Activated T-cell treated with anti-CD3 and anti-CD28 coated beads, Interleukin-2, amount 50 U/mL, for 48 hours (primary cell): ENCODE results near the gene FUT3.
"Not testable (repeated sequence)": the region's sequence is repeated elsewhere in the genome, so short reads cannot be mapped to it uniquely, and the experiment has no call there.

ENCODE experiments used
- DNase-seq, 2 experiments: peaks; one replicate each; pipeline ENCODE4 v3.0.0-alpha.2; 2020

FUT3 gene

DNA sequence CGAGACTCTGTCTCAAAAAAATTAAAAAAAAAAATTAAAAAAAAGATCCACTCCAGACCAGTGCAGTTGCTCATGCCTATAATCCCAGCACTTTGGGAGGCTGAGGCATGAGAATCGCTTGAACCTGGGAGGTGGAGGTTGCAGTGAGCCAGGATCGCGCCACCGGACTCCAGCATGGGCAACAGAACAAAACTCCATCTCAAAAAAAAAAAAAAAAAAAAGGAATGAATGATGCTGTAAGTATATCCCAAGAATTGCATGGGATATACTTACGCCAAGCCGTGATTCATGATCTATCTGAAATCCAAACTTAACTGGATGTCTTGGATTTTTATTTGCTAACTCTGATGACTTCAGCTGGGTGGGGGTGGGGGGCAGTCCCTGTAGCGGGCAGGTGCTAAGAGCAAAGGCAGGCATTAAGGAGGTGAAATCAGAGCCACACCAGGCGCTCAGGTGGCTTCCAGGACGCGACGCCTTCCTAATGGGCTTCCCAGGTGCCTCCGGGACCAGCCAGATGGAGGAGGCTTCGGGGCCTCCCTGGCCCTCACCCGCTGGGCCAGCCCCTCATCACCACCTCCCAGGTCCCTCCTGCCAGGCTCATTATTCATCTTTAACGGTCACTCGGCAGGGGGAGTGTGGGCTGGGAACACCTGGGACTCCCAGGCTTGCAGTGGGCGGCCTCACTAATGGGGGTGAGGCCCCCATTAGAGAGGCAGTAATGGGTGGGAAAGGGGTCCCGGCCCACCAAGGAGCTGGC, 30.5 kb upstream of the FUT3 start:
- DNase-seq: no peak

DNA sequence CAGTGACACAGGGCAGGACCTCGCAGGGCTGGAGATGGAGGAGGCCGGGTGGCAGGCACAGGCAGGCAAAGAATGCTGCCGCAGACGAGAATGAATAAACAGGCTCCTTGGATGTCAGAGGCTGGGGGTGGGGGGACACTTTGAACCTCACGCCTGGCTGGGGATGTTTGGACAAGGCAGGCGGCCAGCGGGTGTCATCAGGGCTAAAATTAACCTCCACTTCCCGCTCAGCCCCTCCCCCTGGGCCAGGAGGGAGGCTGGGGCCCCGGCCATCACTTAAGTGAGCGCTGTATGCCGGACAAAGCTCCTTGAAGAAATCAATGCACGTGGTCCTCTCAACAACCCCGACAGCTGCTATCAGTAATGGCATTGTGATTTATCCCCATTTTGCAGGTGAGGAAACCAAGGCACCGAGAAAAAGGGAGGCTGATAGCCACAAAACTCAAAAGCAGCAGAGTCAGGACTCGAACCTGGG, 29.4 kb upstream of the FUT3 start:
- DNase-seq: no peak

DNA sequence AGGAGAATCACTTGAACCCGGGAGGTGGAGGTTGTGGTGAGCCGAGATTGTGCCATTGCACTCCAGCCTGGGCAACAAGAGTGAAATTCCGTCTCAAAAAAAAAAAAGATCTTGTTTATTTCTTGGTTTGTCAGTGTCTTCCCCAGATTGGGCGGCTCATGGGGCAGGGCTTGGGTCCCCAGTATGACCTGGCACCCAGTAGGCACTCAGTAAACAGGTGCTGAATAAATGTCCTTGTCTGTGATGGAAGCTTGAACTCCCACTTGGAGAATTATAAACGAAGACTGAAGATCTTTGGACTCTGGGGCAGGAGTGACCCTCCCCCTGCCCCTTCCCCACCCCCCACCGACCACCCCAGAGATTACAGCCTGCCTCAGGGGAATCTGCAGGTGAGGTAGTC, 28.9 kb upstream of the FUT3 start:
- DNase-seq: no peak

GRCh38 chr19:5877882-5878281, 26.6 kb upstream of the FUT3 start:
- no peak for DNase-seq

- DNase-seq: no peak
Measured at GRCh38 chr19:5877427-5877826, 26.2 kb upstream of the FUT3 start.

DNA sequence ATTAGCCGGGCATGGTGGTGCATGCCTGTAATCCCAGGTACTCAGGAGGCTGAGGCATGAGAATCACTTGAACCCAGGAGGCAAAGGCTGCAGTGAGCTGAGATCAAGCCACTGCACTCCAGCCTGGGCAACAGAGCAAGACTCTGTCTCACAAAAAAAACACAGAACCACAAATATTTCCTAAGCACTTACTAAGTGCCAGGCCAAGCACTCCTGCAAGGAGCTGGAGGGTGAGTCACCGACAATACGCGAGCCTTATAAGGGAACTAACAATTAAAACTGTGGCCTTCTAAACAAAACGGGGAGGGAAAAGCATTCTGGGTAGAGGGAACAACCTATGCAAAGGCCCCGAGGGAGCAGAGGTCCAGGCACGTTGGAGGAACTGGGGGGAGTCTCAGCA, 23.2 kb upstream of the FUT3 start:
- DNase-seq: not testable (repeated sequence)

GRCh38 chr19:5873617-5874199, 22.5 kb upstream of the FUT3 start:
- no peak for DNase-seq

GRCh38 chr19:5870986-5871394, 19.7 kb upstream of the FUT3 start:
- DNase-seq: no peak

DNA sequence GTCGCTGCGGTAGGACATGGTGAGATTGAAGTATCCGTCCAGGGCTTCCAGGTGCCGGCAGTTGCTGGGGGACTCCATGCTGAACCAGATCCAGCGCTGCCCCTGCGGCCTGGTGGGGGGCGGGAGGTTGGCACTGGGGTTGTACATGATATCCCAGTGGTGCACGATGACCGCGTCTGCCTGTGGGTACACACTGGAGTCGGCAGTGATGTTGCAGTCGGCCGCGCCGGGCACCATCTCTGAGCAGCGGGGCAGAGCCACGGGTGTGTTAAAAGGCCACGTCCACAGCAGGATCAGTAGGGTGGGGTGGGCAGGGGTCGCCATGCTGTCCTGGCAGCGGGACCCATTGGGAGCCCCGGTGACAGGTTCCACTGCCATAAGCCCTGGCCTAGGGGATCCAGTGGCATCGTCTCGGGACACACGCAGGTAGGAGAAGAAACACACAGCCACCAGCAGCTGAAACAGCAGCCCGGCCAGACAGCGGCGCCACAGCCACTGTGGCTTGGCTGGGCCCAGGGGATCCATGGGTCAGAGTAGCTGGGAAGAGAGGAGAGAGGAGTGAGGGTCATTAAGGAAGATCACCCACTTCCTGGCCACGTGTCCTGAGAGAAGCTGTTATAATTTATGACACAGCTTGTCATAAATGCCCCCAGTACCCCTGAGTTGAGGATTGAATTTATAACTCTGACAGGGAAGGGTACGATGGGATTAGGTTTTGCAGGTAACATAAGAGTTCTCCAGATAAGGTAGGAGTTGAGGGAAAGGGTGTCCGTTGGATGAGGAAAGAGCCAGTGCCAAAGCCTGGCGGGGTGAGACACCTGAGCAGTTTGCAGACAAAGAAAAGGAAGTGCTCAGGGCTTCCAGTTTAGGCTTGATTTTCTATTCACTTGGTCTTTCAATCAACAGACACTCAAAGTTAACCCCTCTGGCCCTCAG, 16.2 kb upstream of the FUT3 start:
- DNase-seq: no peak

DNA sequence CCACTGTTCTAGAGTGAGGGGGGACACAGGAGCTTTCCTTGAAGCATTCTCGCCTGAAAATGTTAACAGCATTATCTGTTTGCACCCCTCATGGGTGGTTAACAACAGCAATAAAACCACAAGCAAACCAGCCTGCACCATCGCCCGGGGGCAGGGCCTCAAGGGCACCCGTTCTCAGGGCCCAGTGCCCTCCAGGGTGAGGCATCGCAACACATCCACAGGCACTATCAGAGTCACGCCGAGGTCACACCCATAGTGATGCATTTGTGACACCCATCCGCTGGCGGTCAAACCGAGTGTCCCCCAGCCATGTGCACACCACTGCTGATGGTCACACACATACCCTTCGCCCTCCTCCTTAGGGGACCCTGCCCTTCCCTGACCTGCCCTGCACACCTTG, 14.5 kb upstream of the FUT3 start:
- no peak for DNase-seq

GRCh38 chr19:5864725-5865486, 13.7 kb upstream of the FUT3 start:
- DNase-seq: no peak

DNA sequence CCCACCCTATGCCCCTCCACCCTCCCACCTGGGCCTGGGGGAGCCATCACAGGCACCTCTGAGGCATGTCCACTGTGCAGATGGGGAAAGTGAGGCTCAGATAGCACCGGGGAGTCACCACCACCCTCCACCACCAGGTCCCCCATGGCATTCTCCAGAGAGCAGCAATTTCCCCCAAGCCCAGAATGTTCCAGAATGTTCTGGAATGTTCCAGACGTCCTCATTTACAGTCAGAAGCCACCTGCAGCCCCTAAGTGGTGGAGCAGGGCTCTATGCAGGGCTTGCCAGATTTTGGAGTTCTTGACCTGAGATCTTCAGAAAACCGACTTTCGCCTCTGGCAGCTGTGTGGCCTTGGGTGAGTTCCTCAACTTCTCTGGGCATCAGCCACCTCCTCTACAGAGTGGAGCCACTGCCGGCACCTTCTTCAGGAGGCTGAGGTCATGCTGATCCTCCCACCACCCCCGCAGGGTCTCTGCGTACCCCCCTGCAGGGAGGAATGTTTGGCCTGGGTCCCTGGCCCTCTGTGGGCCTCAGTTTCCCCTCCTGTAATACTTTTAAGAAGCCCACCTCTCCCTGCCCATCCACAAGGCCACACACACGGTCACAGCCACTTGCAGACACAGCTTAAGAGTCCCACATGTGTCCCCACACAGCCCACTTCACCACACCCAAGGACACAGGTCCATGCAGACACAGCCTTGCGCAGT, 12.9 kb upstream of the FUT3 start:
- no peak for DNase-seq

DNA sequence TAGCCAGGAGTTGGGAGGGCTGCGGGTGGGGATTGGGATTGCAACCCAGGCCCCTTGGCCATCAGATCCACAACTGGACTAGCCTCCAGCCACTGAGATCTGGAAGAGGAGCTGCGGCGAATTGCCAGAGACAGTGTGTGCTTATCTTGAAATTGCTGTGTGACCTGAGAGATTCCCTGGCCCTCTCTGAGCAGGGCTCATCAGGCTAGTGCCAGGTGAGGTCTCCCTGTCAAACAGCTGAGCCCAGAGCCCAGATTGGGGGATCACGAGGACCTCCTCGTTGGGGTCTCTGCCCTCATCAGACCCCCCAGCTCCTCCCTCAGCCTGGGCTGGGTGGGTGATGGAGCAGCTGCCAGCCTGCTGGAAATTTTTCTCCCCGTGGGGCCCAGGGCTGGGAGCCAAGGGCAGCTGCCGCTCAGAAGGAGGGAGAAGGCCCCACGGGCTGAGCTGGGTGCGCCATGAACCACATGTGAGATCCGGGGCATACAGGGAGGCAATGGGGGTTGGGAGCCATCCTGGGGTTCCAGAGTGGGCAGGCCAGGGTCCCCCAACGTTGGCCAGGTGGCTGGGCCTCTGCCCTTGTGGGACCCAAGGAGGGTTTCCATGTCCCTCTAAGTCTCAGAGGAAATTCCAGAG, 11.9 kb upstream of the FUT3 start:
- DNase-seq: no peak

DNA sequence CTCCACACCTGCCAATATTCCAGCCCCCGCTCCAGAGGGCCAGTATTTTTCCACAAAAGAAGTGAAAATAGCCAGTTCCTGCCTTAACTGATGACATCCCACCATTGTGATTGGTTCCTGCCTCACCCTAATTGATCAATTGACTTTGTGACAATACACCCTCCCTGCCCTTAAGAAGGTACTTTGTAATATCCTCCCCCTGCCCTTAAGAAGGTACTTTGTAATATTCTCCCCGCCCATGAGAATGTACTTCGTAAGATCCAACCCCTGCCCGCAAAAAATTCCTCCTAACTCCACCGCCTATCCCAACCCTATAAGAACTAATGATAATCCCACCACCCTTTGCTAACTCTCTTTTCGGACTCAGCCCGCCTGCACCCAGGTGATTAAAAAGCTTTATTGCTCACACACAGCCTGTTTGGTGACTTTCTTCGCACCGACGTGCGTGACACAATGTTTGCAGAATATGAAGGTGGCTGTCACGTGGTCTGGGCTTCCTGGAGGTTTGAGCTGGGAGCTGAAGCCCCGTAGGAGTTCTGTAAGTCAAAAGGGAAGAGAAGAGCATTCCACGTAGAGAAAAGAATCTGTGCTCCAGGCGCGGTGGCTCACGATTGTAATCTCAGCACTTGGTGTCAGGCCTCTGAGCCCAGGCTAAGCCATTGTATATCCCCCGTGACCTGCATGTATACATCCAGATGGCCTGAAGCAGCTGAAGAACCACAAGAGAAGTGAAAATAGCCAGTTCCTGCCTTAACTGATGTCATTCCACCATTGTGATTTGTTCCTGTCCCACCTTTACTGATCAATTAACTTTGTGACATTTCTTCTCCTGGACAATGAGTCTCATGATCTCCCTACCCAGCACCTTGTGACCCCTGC, 6.2 kb upstream of the FUT3 start:
- no peak for DNase-seq

GRCh38 chr19:5855151-5855550, 3.9 kb upstream of the FUT3 start:
- not testable (repeated sequence) for DNase-seq

GRCh38 chr19:5854121-5854520, 2.9 kb upstream of the FUT3 start:
- not testable (repeated sequence) for DNase-seq

DNA sequence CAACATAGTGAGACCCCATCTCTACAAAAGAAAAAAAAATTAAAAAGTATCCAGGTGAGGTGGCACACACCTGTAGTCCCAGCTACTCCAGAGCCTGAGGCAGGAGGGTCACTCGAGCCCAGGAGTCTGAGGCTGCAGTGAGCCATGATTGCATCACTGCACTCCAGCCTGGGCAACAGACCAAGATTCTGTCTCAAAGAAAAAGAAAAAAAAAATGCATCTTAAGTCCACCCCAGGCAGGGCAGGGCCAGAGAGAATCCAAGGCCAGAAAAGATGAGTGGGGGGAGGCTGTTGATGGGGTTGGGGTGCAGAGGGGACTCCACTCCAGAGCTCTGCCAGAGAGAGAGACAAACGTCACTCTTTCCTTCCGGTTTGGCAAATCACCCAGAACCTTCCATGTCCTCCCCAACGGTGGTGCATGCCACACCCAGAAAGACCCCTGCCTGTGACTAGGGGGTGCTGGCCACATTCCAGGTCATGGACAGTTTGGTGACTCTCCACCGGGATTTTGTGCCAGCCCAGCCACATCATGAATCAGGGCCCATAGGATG, 431 bp downstream of the FUT3 start:
- DNase-seq: no peak

- DNase-seq: no peak
Measured at GRCh38 chr19:5850189-5850588, 1.1 kb downstream of the FUT3 start.

- DNase-seq: not testable (repeated sequence)
Measured at GRCh38 chr19:5848621-5849020, 2.6 kb downstream of the FUT3 start.

GRCh38 chr19:5847846-5848245, 3.4 kb downstream of the FUT3 start:
- DNase-seq: not testable (repeated sequence)
